Trophoblast cell (in vitro differentiated cells and primary cell): ENCODE measurements around the gene SERINC3.

ENCODE experiments used
- DNase-seq, 2 donors: peaks; one replicate each; pipeline ENCODE4 v3.0.0-alpha.2; 2016
- H2AFZ ChIP-seq: 2 replicates; pipeline ENCODE4 v1.6.1; 2013; ENCODE audit warnings: low read length, moderate library complexity, mild to moderate bottlenecking; ENCODE audit not compliant: insufficient read depth, poor library complexity
- H2AK5ac ChIP-seq: 2 replicates; pipeline ENCODE4 v1.6.1; 2013; ENCODE audit warnings: mild to moderate bottlenecking, low read length
- H2BK120ac ChIP-seq: 2 replicates; pipeline ENCODE4 v1.6.1; 2013; ENCODE audit warnings: low read length, mild to moderate bottlenecking, moderate library complexity; ENCODE audit not compliant: insufficient read depth, poor library complexity
- H2BK12ac ChIP-seq: 2 replicates; pipeline ENCODE4 v1.6.1; 2013; ENCODE audit warnings: mild to moderate bottlenecking, low read length, moderate library complexity
- H2BK5ac ChIP-seq: 2 replicates; pipeline ENCODE4 v1.6.1; 2013; ENCODE audit warnings: low read length, low read depth, moderate library complexity, mild to moderate bottlenecking; ENCODE audit not compliant: poor library complexity
- H3K14ac ChIP-seq: 2 replicates; pipeline ENCODE4 v1.6.1; 2013; ENCODE audit warnings: mild to moderate bottlenecking, low read length
- H3K18ac ChIP-seq: 2 replicates; pipeline ENCODE4 v1.6.1; 2013; ENCODE audit warnings: mild to moderate bottlenecking, low read length
- H3K23ac ChIP-seq: 2 replicates; pipeline ENCODE4 v1.6.1; 2013; ENCODE audit warnings: low read length
- H3K27ac ChIP-seq: 2 replicates; pipeline ENCODE4 v1.5.1; 2013; ENCODE audit warnings: low read depth, mild to moderate bottlenecking, inconsistent platforms, low read length, moderate library complexity
- H3K27me3 ChIP-seq: 2 replicates; pipeline ENCODE4 v1.6.1; 2013; ENCODE audit warnings: inconsistent platforms, mild to moderate bottlenecking, low read length, moderate library complexity; ENCODE audit not compliant: insufficient read depth
- H3K36me3 ChIP-seq, 2 experiments: 1 replicate in 1 of 2; 2 replicates in 1 of 2; pipeline ENCODE4 v1.6.1; 2013; ENCODE audit warnings: low read length in 2 of 2, mild to moderate bottlenecking in 2 of 2, moderate library complexity in 1 of 2; ENCODE audit not compliant: insufficient read depth in 2 of 2, control insufficient read depth in 1 of 2
- H3K4ac ChIP-seq: 2 replicates; pipeline ENCODE4 v1.6.1; 2013; ENCODE audit warnings: low read depth, mild to moderate bottlenecking, low read length, moderate library complexity
- H3K4me1 ChIP-seq, 2 experiments: 1 replicate in 1 of 2; 2 replicates in 1 of 2; pipeline ENCODE4 v1.6.1; 2013; ENCODE audit warnings: low read length in 2 of 2, mild to moderate bottlenecking in 2 of 2, moderate library complexity in 1 of 2; ENCODE audit not compliant: insufficient read depth in 2 of 2, control insufficient read depth in 1 of 2
- H3K4me2 ChIP-seq: 2 replicates; pipeline ENCODE4 v1.6.1; 2013; ENCODE audit warnings: inconsistent platforms, mild to moderate bottlenecking, low read length, moderate library complexity
- H3K4me3 ChIP-seq: 2 replicates; pipeline ENCODE4 v1.5.1; 2013; ENCODE audit warnings: mild to moderate bottlenecking, low read depth, low read length, inconsistent platforms
- H3K79me1 ChIP-seq: one replicate; pipeline ENCODE4 v1.6.1; 2013; ENCODE audit warnings: low read length
- H3K79me2 ChIP-seq: 2 replicates; pipeline ENCODE4 v1.6.1; 2013; ENCODE audit warnings: low read length, mild to moderate bottlenecking; ENCODE audit not compliant: control insufficient read depth, insufficient read depth, poor library complexity
- H3K9ac ChIP-seq: 2 replicates; pipeline ENCODE4 v1.6.1; 2013; ENCODE audit warnings: mild to moderate bottlenecking, low read length
- H3K9me3 ChIP-seq: 2 replicates; pipeline ENCODE4 v1.6.1; 2013; ENCODE audit warnings: low read depth, mild to moderate bottlenecking, control low read depth, inconsistent platforms, low read length; ENCODE audit not compliant: insufficient read depth
- H4K12ac ChIP-seq: 2 replicates; pipeline ENCODE4 v1.6.1; 2013; ENCODE audit warnings: low read depth, mild to moderate bottlenecking, low read length, moderate library complexity
- H4K8ac ChIP-seq: 2 replicates; pipeline ENCODE4 v1.6.1; 2013; ENCODE audit warnings: low read depth, mild to moderate bottlenecking, low read length, moderate library complexity
- H4K91ac ChIP-seq: one replicate; pipeline ENCODE4 v1.6.1; 2013; ENCODE audit warnings: low read depth, mild to moderate bottlenecking, low read length, moderate library complexity
- WGBS: extraction: QIAGEN DNeasy Blood & Tissue Kit; methylation state at CpG from one replicate; pipeline ENCODE4 v1.1.7; 2013; ENCODE audit warnings: missing lambda C conversion rate; ENCODE audit not compliant: insufficient read length, insufficient coverage; ENCODE audit errors: extremely low coverage; 5-methylcytosine and 5-hydroxymethylcytosine counted together

The SERINC3 gene

DNA sequence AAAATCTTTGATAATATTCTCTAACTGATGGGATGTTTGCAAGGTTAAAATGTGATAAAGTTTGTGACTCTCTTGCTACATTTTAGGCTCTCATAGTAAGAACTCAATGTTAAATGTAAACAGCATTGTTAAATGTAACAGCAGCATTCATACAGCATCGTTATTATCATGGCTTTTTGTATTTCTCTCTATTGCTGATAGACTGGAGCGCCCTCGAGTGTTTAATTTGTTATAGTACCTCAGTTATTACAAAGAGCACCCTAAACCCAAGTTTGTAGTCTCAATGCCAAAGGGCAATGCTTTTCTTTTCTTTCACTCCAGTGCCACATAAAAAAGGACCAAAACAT, 61.1 kb downstream of the SERINC3 start:
- no peak overlapping the region for H4K8ac ChIP-seq
- no peak overlapping the region for H3K18ac ChIP-seq
- H3K9ac ChIP-seq = no peak overlapping the region
- no peak overlapping the region for H4K12ac ChIP-seq
- H4K91ac ChIP-seq = no peak overlapping the region
- no peak for DNase-seq
- no peaks in the 10 kb centered on the region for H3K79me1 ChIP-seq
- H3K27ac ChIP-seq = no peak overlapping the region
- no peaks in the 10 kb centered on the region for H3K9me3 ChIP-seq
- H3K79me2 ChIP-seq = no peaks in the 10 kb centered on the region
- no peak overlapping the region for H3K4me3 ChIP-seq
- no peaks in the 10 kb centered on the region for H3K4me1 ChIP-seq
- WGBS = no CpG with 5 or more reads among the region's 3 CpGs
- no peaks in the 10 kb centered on the region for H3K27me3 ChIP-seq
- no peaks in the 10 kb centered on the region for H3K36me3 ChIP-seq
- no peak overlapping the region for H2AK5ac ChIP-seq
- no peak overlapping the region for H2AFZ ChIP-seq
- no peak overlapping the region for H3K23ac ChIP-seq
- no peak overlapping the region for H2BK120ac ChIP-seq
- no peak overlapping the region for H2BK5ac ChIP-seq
- no peak overlapping the region for H3K4me2 ChIP-seq
- H2BK12ac ChIP-seq = no peak overlapping the region
- H3K4ac ChIP-seq = no peak overlapping the region
- no peak overlapping the region for H3K14ac ChIP-seq

DNA sequence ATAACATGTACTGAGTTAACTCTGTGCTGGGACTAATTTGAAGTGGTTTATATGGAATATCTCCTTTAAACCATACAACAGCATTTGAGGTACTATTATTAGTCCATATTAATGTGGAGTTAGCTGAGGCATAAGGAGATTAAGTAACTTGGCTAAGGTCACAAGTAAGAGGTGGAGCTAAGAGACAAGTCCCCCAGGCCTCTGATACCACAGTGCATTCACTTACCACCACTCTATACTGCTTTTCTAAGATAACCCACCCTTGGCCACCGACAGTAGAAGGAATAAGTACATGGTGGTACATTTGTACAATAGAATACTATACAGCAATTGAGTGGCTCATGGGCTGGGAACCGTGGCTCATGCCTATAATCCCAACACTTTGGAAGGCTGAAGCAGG, 62.6 kb downstream of the SERINC3 start:
- H2AFZ ChIP-seq = no peak overlapping the region
- no CpG with 5 or more reads among the region's 2 CpGs for WGBS
- no peaks in the 10 kb centered on the region for H3K27me3 ChIP-seq
- H3K18ac ChIP-seq = no peak overlapping the region
- H3K79me1 ChIP-seq = no peaks in the 10 kb centered on the region
- H3K4me3 ChIP-seq = no peak overlapping the region
- H3K4me2 ChIP-seq = no peak overlapping the region
- no peak overlapping the region for H2BK120ac ChIP-seq
- no peak overlapping the region for H3K14ac ChIP-seq
- H3K79me2 ChIP-seq = no peaks in the 10 kb centered on the region
- H3K36me3 ChIP-seq = no peaks in the 10 kb centered on the region
- H2AK5ac ChIP-seq = no peak overlapping the region
- no peak overlapping the region for H3K27ac ChIP-seq
- no peak overlapping the region for H4K91ac ChIP-seq
- no peak overlapping the region for H4K12ac ChIP-seq
- H3K23ac ChIP-seq = no peak overlapping the region
- no peak for DNase-seq
- no peaks in the 10 kb centered on the region for H3K4me1 ChIP-seq
- H3K4ac ChIP-seq = no peak overlapping the region
- H2BK12ac ChIP-seq = no peak overlapping the region
- no peak overlapping the region for H3K9ac ChIP-seq
- no peak overlapping the region for H4K8ac ChIP-seq
- no peak overlapping the region for H2BK5ac ChIP-seq
- H3K9me3 ChIP-seq = no peaks in the 10 kb centered on the region

DNA sequence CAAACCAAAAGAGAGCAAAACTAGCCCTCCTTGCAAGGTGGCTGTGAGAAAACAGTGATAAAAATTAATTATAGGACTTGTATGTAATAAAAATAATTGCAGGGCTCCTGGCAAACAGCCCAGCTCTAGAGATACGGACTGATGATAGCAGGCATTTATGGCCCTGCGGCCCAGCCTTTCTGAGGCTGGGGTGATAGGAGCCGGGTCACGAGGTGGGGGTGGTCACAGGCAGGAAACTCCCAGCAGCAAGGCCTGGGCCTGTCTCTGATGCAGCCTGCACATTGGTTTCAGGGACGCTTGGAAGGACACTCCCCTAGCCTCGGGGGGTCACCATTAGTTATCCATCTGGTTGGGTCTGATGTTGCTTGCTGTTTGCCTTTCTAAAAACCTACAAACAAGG, 64.9 kb downstream of the SERINC3 start:
- Histone ChIP-seq H3K4me3 (no peak overlapping the region), H4K91ac (no peak overlapping the region), H3K79me2 (no peaks in the 10 kb centered on the region), H3K27me3 (no peaks in the 10 kb centered on the region), H3K4me2 (no peak overlapping the region), H3K36me3 (no peaks in the 10 kb centered on the region), H3K79me1 (no peaks in the 10 kb centered on the region), H3K9ac (no peak overlapping the region), H4K12ac (no peak overlapping the region), H3K9me3 (no peaks in the 10 kb centered on the region), H2BK12ac (no peak overlapping the region), H4K8ac (no peak overlapping the region), H2AFZ (no peak overlapping the region), H3K14ac (no peak overlapping the region), H3K27ac (no peak overlapping the region), H2AK5ac (no peak overlapping the region), H3K4me1 (no peaks in the 10 kb centered on the region), H3K4ac (no peak overlapping the region), H2BK5ac (no peak overlapping the region), H2BK120ac (no peak overlapping the region), H3K18ac (no peak overlapping the region), H3K23ac (no peak overlapping the region)
- DNase-seq = no peak
- WGBS = no CpG with 5 or more reads among the region's 6 CpGs

DNA sequence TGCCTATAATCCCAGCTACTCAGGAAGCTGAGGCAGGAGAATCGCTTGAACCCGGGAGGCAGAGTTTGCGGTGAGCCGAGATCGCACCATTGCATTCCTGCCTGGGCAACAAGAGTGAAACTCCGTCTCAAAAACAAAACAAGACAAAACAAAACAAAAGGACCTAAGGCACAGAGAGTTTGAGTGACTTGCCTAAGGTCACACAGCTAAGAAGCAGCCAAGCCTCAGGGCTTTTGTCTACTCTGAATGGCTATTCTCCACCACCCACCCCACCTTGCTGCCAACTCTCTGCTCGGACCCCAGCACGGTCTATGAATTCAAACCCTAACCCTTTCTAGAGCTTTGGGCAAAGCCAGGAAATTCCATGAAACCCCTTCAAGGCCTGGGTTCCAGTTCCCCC, 65.3 kb downstream of the SERINC3 start:
- Histone ChIP-seq H2AFZ (no peak overlapping the region), H4K91ac (no peak overlapping the region), H4K8ac (no peak overlapping the region), H2BK120ac (no peak overlapping the region), H3K9me3 (no peaks in the 10 kb centered on the region), H2BK12ac (no peak overlapping the region), H3K4me2 (no peak overlapping the region), H3K18ac (no peak overlapping the region), H3K4me1 (no peaks in the 10 kb centered on the region), H3K23ac (no peak overlapping the region), H3K4me3 (no peak overlapping the region), H3K14ac (no peak overlapping the region), H3K27ac (no peak overlapping the region), H3K27me3 (no peaks in the 10 kb centered on the region), H2BK5ac (no peak overlapping the region), H3K79me1 (no peaks in the 10 kb centered on the region), H2AK5ac (no peak overlapping the region), H3K4ac (no peak overlapping the region), H3K36me3 (no peaks in the 10 kb centered on the region), H3K9ac (no peak overlapping the region), H4K12ac (no peak overlapping the region), H3K79me2 (no peaks in the 10 kb centered on the region)
- no CpG with 5 or more reads among the region's 8 CpGs for WGBS
- DNase-seq = no peak

DNA sequence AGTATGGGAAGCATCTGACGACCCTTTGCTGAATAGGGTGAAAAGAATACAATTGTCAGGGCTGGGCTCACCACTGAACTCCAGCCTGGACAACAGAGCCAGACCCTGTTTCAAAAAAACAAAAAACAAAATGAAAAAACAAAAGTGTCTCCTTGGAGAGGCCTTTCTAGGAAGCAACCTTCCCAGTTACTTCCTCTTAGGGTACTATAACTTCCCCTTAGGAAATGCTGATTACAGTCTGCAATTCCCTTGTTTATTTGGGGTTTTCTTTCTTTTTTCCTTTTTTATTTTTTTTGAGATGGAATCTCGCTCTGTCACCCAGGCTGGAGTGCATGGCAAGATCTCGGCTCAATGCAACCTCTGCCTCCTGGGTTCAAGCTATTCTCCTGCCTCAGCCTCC, 66.7 kb downstream of the SERINC3 start:
- H2BK5ac ChIP-seq = no peak overlapping the region
- no peak overlapping the region for H3K27ac ChIP-seq
- H3K4me2 ChIP-seq = no peak overlapping the region
- no peaks in the 10 kb centered on the region for H3K4me1 ChIP-seq
- WGBS = no CpG with 5 or more reads among the region's 3 CpGs
- H3K79me1 ChIP-seq = no peaks in the 10 kb centered on the region
- H4K12ac ChIP-seq = no peak overlapping the region
- H2BK120ac ChIP-seq = no peak overlapping the region
- H3K79me2 ChIP-seq = no peaks in the 10 kb centered on the region
- no peaks in the 10 kb centered on the region for H3K27me3 ChIP-seq
- no peak overlapping the region for H3K23ac ChIP-seq
- H3K14ac ChIP-seq = no peak overlapping the region
- H2BK12ac ChIP-seq = no peak overlapping the region
- no peak overlapping the region for H2AFZ ChIP-seq
- no peak overlapping the region for H3K18ac ChIP-seq
- H4K91ac ChIP-seq = no peak overlapping the region
- no peaks in the 10 kb centered on the region for H3K9me3 ChIP-seq
- no peaks in the 10 kb centered on the region for H3K36me3 ChIP-seq
- H3K4ac ChIP-seq = no peak overlapping the region
- no peak overlapping the region for H3K4me3 ChIP-seq
- H2AK5ac ChIP-seq = no peak overlapping the region
- H3K9ac ChIP-seq = no peak overlapping the region
- no peak for DNase-seq
- H4K8ac ChIP-seq = no peak overlapping the region
